Mesenchymal stem cell (in vitro differentiated cells and primary cell): ENCODE measurements around the gene CLDN18.

Experiments used
- DNase-seq: peaks from one replicate; pipeline ENCODE4 v3.0.0-alpha.2; 2013
- H2AFZ ChIP-seq: one replicate; pipeline ENCODE4 v1.6.1; 2013; ENCODE audit warnings: low read depth, mild to moderate bottlenecking, control low read depth, inconsistent platforms, low read length, moderate library complexity
- H2AK5ac ChIP-seq: 2 replicates; pipeline ENCODE4 v1.6.1; 2013; ENCODE audit warnings: low read length, moderate library complexity, mild to moderate bottlenecking, inconsistent platforms; ENCODE audit not compliant: severe bottlenecking
- H2BK120ac ChIP-seq: one replicate; pipeline ENCODE4 v1.6.1; 2013; ENCODE audit warnings: low read depth, mild to moderate bottlenecking, inconsistent platforms, low read length, moderate library complexity
- H2BK12ac ChIP-seq, 2 experiments: one replicate each; pipeline ENCODE4 v1.6.1; 2013; ENCODE audit warnings: inconsistent platforms in 2 of 2, low read length in 2 of 2, mild to moderate bottlenecking in 2 of 2, moderate library complexity in 2 of 2, control low read depth in 1 of 2
- H2BK15ac ChIP-seq: one replicate; pipeline ENCODE4 v1.6.1; 2013; ENCODE audit warnings: mild to moderate bottlenecking, low read depth, inconsistent platforms; ENCODE audit not compliant: poor library complexity, severe bottlenecking
- H2BK5ac ChIP-seq: 2 replicates; pipeline ENCODE4 v1.6.1; 2013; ENCODE audit warnings: low read depth, mild to moderate bottlenecking, low read length, control low read depth, inconsistent platforms; ENCODE audit not compliant: poor library complexity, severe bottlenecking
- H3K14ac ChIP-seq, 2 experiments: one replicate each; pipeline ENCODE4 v1.6.1; 2013; ENCODE audit warnings: inconsistent platforms in 2 of 2, low read length in 2 of 2, control low read depth in 1 of 2, mild to moderate bottlenecking in 1 of 2, moderate library complexity in 1 of 2
- H3K18ac ChIP-seq, 2 experiments: one replicate each; pipeline ENCODE4 v1.6.1; 2013; ENCODE audit warnings: inconsistent platforms in 2 of 2, low read length in 2 of 2, control low read depth in 1 of 2, low read depth in 1 of 2, mild to moderate bottlenecking in 1 of 2
- H3K23ac ChIP-seq, 2 experiments: one replicate each; pipeline ENCODE4 v1.6.1; 2013; ENCODE audit warnings: inconsistent platforms in 2 of 2, low read length in 2 of 2, mild to moderate bottlenecking in 2 of 2, moderate library complexity in 2 of 2, control low read depth in 1 of 2
- H3K27ac ChIP-seq: 2 replicates; pipeline ENCODE4 v1.5.1; 2013; ENCODE audit warnings: mild to moderate bottlenecking, moderate library complexity, low read length, control low read depth, inconsistent platforms; ENCODE audit not compliant: poor library complexity, severe bottlenecking
- H3K27me3 ChIP-seq, 2 experiments: 2 replicates each; pipeline versions ENCODE4 v1.6.1 to v1.7.0; 2013; ENCODE audit warnings: low read length in 2 of 2, mild to moderate bottlenecking in 2 of 2, moderate library complexity in 2 of 2, control low read depth in 1 of 2, inconsistent platforms in 1 of 2; ENCODE audit not compliant: control insufficient read depth in 1 of 2, insufficient read depth in 1 of 2
- H3K36me3 ChIP-seq, 2 experiments: 2 replicates each; pipeline versions ENCODE4 v1.6.1 to v1.7.0; 2013; ENCODE audit warnings: low read length in 2 of 2, control low read depth in 1 of 2, inconsistent platforms in 1 of 2, low read depth in 1 of 2, mild to moderate bottlenecking in 1 of 2; ENCODE audit not compliant: insufficient read depth in 2 of 2, control insufficient read depth in 1 of 2
- H3K4ac ChIP-seq, 2 experiments: one replicate each; pipeline ENCODE4 v1.6.1; 2013; ENCODE audit warnings: inconsistent platforms in 2 of 2, low read length in 2 of 2, mild to moderate bottlenecking in 2 of 2, moderate library complexity in 2 of 2, control low read depth in 1 of 2, low read depth in 1 of 2
- H3K4me1 ChIP-seq: 2 replicates; pipeline ENCODE4 v1.6.1; 2013; ENCODE audit warnings: low read depth, low read length, control low read depth; ENCODE audit not compliant: control insufficient read depth, insufficient read depth
- H3K4me2 ChIP-seq: 2 replicates; pipeline ENCODE4 v1.6.1; 2013; ENCODE audit warnings: low read length, mild to moderate bottlenecking, inconsistent platforms; ENCODE audit not compliant: poor library complexity, severe bottlenecking
- H3K4me3 ChIP-seq, 2 experiments: 2 replicates each; pipeline versions ENCODE4 v1.5.1 to v1.7.0; 2013; ENCODE audit warnings: low read length in 2 of 2, mild to moderate bottlenecking in 2 of 2, control low read depth in 1 of 2, low read depth in 1 of 2; ENCODE audit not compliant: insufficient read depth in 1 of 2
- H3K79me1 ChIP-seq: replicated peaks from 2 replicates; pipeline ENCODE4 v1.6.1; 2013; ENCODE audit warnings: mild to moderate bottlenecking, control low read depth, low read length, inconsistent platforms; ENCODE audit not compliant: poor library complexity, severe bottlenecking
- H3K9ac ChIP-seq: 2 replicates; pipeline ENCODE4 v1.7.0; 2013; ENCODE audit warnings: mild to moderate bottlenecking, low read length, moderate library complexity
- H3K9me3 ChIP-seq: 2 replicates; pipeline ENCODE4 v1.7.0; 2013; ENCODE audit warnings: mild to moderate bottlenecking, low read length; ENCODE audit not compliant: control insufficient read depth
- H4K8ac ChIP-seq: one replicate; pipeline ENCODE4 v1.6.1; 2013; ENCODE audit warnings: inconsistent platforms, mild to moderate bottlenecking, low read length, moderate library complexity
- H4K91ac ChIP-seq: one replicate; pipeline ENCODE4 v1.6.1; 2013; ENCODE audit warnings: mild to moderate bottlenecking, low read length, inconsistent platforms
- WGBS: methylation state at CpG from one replicate; pipeline ENCODE4 v1.1.7; 2013; ENCODE audit warnings: mixed read lengths; 5-methylcytosine and 5-hydroxymethylcytosine counted together

CLDN18 gene

DNA sequence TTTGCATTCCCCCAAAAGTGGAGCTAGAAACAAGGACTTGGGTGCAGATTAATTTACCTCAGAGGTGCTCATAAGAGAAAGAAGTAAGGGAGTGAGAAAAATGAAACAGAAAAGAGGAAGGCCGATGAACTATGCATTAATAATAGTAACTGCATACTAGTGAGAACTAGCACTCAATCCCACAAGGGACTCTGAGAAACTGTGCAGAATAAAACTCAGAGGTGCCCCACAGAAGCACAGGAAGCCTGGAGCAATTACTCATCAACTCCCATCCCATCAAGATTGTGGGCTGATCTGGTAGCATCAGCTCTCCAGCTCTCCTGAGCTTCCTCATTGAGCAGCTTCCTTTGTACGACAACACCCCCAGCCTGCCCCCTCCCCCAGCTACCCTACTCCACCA is 50.8 kb downstream of the CLDN18 start:
- H3K4me2 ChIP-seq, result no peak overlapping the region
- no peak overlapping the region for H3K27ac ChIP-seq
- H3K23ac ChIP-seq, result no peak overlapping the region
- H3K36me3 ChIP-seq, result peaks cover 37 to 43% of the 10 kb centered on the region in 2 experiments
- H2AK5ac ChIP-seq, result no peak overlapping the region
- no peak overlapping the region for H3K4me3 ChIP-seq
- H2BK5ac ChIP-seq, result no peak overlapping the region
- H2BK120ac ChIP-seq, result no peak overlapping the region
- no peak overlapping the region for H3K4ac ChIP-seq
- H3K4me1 ChIP-seq, result peaks cover 1% of the 10 kb centered on the region
- H2BK12ac ChIP-seq, result no peak overlapping the region
- no peak overlapping the region for H2AFZ ChIP-seq
- H3K9ac ChIP-seq, result no peak overlapping the region
- no CpG with 5 or more reads among the region's 2 CpGs for WGBS
- H3K14ac ChIP-seq, result no peak overlapping the region
- H3K79me1 ChIP-seq, result peaks cover 1% of the 10 kb centered on the region
- no peaks in the 10 kb centered on the region for H3K9me3 ChIP-seq
- no peak overlapping the region for H2BK15ac ChIP-seq
- no peak overlapping the region for H3K18ac ChIP-seq
- no peak overlapping the region for H4K8ac ChIP-seq
- no peaks in the 10 kb centered on the region for H3K27me3 ChIP-seq
- H4K91ac ChIP-seq, result no peak overlapping the region
- no peak for DNase-seq

DNA sequence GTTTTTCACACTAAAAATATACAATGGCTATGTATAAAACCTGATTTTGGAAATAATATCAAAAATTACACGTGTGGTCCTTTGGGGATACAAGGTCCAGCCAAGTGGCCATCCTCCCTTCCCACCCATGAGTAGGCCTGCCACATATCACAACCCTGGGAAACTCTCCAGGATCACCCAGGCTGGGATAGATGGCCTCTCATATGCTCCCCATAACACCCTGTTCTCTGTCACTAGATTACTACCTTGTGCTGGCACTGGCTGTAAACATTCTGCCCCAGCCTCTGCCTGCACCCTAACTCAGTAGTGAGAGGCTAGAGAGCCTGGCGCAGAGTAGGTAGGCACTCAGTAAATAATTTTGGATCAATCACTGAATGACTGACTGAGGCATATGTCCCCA is 52.1 kb downstream of the CLDN18 start:
- no peak overlapping the region for H3K4me3 ChIP-seq
- H4K91ac ChIP-seq, result no peak overlapping the region
- peaks cover 48 to 54% of the 10 kb centered on the region in 2 experiments for H3K36me3 ChIP-seq
- H3K9ac ChIP-seq, result no peak overlapping the region
- no peak overlapping the region for H3K23ac ChIP-seq
- WGBS, result 89% methylated on average over 2 of the region's 2 CpGs
- no peak overlapping the region for H2BK5ac ChIP-seq
- no peak overlapping the region for H3K4me2 ChIP-seq
- H2BK15ac ChIP-seq, result no peak overlapping the region
- no peaks in the 10 kb centered on the region for H3K9me3 ChIP-seq
- H3K79me1 ChIP-seq, result peaks cover 4% of the 10 kb centered on the region
- no peak overlapping the region for H3K27ac ChIP-seq
- H2AK5ac ChIP-seq, result no peak overlapping the region
- no peak overlapping the region for H3K18ac ChIP-seq
- no peaks in the 10 kb centered on the region for H3K27me3 ChIP-seq
- H3K14ac ChIP-seq, result no peak overlapping the region
- H3K4ac ChIP-seq, result no peak overlapping the region
- no peak overlapping the region for H2BK120ac ChIP-seq
- no peak overlapping the region for H4K8ac ChIP-seq
- no peak for DNase-seq
- H3K4me1 ChIP-seq, result peaks cover 1% of the 10 kb centered on the region
- no peak overlapping the region for H2AFZ ChIP-seq
- H2BK12ac ChIP-seq, result no peak overlapping the region

DNA sequence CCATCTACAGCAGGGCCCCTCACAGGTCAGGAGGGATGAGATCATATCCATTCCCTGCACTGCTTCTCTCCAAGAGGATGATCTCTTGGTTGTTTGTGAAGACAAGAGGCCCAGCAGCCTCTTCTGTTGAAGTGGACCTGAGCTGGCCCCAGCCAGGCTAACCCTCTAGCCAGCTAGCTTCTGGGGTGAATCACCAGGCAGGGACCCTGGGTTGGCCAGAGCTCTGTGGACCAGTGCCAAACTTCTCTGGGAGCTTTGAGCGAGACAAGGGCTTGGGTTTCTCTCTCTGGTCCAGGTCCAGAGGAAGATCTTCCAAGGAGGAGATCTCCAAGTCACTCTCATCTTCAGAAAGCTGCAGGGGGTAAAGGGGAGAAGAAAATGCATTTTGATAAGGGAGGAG is 52.7 kb downstream of the CLDN18 start:
- Histone ChIP-seq H3K9ac (no peak overlapping the region), H2BK120ac (no peak overlapping the region), H3K4ac (no peak overlapping the region), H2BK15ac (no peak overlapping the region), H3K4me2 (no peak overlapping the region), H3K23ac (no peak overlapping the region), H3K27ac (no peak overlapping the region), H3K18ac (no peak overlapping the region), H2AK5ac (no peak overlapping the region), H3K4me3 (no peak overlapping the region), H3K79me1 (peaks cover 8% of the 10 kb centered on the region), H3K9me3 (no peaks in the 10 kb centered on the region), H3K36me3 (peaks cover 52 to 56% of the 10 kb centered on the region in 2 experiments), H2BK12ac (no peak overlapping the region), H3K14ac (no peak overlapping the region), H3K27me3 (no peaks in the 10 kb centered on the region), H2BK5ac (no peak overlapping the region), H2AFZ (no peak overlapping the region), H4K91ac (no peak overlapping the region), H3K4me1 (peaks cover 1% of the 10 kb centered on the region), H4K8ac (no peak overlapping the region)
- DNase-seq, result peak; percentile 25
- 84% methylated on average over 1 of the region's 1 CpG for WGBS

DNA sequence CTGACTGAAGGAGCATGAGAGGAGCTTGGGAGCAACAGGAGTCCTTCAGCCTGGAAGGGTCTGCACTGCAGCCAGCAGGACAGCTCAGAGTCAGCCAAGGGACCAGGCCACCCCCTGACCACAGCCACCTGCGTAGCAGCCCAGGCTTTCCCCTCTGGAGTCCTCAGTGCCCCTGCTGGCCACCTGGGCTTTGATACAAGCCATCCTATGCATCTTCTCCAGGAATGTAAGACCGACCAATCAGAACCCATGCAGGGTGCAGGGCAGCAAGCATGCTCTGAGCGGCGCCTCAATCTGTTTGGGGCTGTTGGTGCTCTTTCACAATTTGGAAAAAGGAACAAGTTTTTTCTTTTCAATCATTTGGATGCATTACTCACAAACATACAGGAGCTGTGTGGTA is 53.5 kb downstream of the CLDN18 start:
- H3K4me2 ChIP-seq, result no peak overlapping the region
- no peak overlapping the region for H3K23ac ChIP-seq
- H3K27me3 ChIP-seq, result no peaks in the 10 kb centered on the region
- no peak overlapping the region for H3K14ac ChIP-seq
- no peak overlapping the region for H3K4me3 ChIP-seq
- no peak overlapping the region for H3K18ac ChIP-seq
- peaks cover 1% of the 10 kb centered on the region for H3K4me1 ChIP-seq
- no peak overlapping the region for H2BK5ac ChIP-seq
- H3K4ac ChIP-seq, result no peak overlapping the region
- no peak for DNase-seq
- peaks cover 60 to 63% of the 10 kb centered on the region in 2 experiments for H3K36me3 ChIP-seq
- no peak overlapping the region for H2AFZ ChIP-seq
- H4K8ac ChIP-seq, result no peak overlapping the region
- H4K91ac ChIP-seq, result no peak overlapping the region
- peaks cover 15% of the 10 kb centered on the region for H3K79me1 ChIP-seq
- WGBS, result 89% methylated on average over 2 of the region's 4 CpGs
- no peak overlapping the region for H2BK120ac ChIP-seq
- H2AK5ac ChIP-seq, result no peak overlapping the region
- H3K9ac ChIP-seq, result no peak overlapping the region
- H2BK12ac ChIP-seq, result no peak overlapping the region
- H3K9me3 ChIP-seq, result no peaks in the 10 kb centered on the region
- H3K27ac ChIP-seq, result no peak overlapping the region
- H2BK15ac ChIP-seq, result no peak overlapping the region
